ENCODE results near the gene ITGAE.

DNA sequence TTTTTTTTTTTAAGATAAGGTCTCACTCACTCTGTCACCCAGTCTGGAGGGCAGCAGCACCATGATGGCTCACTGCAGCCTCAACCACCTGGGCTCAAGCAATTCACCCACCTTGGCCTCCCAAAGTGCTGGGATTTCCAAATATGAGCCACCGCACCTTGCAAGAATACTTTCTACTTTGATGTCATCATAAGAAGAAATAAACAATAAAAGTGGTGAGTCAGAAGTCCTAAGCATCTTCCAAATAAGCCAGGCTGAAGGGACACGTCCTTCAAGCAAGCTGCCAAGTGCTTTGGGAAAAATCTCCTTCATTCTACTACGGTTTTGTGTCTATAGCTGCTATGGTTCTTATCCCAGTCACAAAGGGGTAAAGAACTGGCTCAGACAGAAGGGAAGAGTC is 57.0 kb downstream of the ITGAE start:
- TF ChIP-seq, protein P1, sequence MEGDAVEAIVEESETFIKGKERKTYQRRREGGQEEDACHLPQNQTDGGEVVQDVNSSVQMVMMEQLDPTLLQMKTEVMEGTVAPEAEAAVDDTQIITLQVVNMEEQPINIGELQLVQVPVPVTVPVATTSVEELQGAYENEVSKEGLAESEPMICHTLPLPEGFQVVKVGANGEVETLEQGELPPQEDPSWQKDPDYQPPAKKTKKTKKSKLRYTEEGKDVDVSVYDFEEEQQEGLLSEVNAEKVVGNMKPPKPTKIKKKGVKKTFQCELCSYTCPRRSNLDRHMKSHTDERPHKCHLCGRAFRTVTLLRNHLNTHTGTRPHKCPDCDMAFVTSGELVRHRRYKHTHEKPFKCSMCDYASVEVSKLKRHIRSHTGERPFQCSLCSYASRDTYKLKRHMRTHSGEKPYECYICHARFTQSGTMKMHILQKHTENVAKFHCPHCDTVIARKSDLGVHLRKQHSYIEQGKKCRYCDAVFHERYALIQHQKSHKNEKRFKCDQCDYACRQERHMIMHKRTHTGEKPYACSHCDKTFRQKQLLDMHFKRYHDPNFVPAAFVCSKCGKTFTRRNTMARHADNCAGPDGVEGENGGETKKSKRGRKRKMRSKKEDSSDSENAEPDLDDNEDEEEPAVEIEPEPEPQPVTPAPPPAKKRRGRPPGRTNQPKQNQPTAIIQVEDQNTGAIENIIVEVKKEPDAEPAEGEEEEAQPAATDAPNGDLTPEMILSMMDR (IDR thresholded peaks at IDR 0.05): no peak
- no peak for TF ChIP-seq POLR2A (IDR thresholded peaks at IDR 0.05)
